SK-N-MC (cell line): Measurements from ENCODE around the gene KDM6B.

Experiments
- EZH2 ChIP-seq: fragments of 200-600 bp; sonication (generic); IDR thresholded peaks from one replicate; pipeline ENCODE4 v1.6.1; 2017; ENCODE audit warnings: antibody characterized with exemption
- POLR2AphosphoS5 ChIP-seq: IDR thresholded peaks from 2 replicates; pipeline ENCODE4 v1.6.1; 2012; ENCODE audit warnings: mild to moderate bottlenecking, low read depth, low read length, borderline replicate concordance

DNA sequence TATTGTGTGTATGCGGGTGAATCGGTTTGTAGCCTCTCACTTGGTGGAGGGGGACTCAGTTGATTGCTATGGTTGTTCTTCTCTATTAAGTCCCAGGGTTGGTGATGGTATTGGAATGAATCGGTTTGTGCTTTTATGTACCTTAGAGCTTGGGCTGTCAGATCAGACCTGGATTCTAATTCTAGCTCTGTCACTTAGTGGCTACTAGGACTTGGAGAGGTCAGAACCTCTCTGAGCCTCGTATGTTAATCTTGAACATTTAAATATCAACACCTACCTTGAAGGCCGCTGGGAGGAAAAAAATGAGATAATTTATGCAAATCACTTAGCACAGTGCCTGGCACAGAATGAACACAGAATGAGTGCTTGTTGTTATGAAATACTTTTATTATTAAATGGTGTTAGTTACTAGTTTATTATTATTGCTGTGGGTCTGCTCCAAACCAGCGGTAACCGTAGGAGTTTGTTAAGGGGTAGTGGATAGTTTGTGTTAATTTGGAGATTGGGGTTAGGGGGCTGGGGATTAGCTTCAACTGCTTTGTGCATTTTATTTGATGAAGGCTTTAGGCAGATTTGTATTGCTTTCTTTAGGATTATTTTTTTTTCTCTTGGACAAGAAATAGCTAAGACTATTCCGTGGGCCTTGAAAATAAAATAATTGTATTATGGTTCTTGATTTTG lies 3.5 kb downstream of the KDM6B start:
- TF ChIP-seq POLR2AphosphoS5 (no peak), EZH2 (no peak)
